ENCODE results near the gene SUMO2. TPM values are rescaled to one million over a fixed set of nuclear protein-coding genes. Genes with fewer than 3 reads are reported as not detected.
"Not testable (repeated sequence)": the region's sequence is repeated elsewhere in the genome, so short reads cannot be mapped to it uniquely, and the experiment has no call there.

The SUMO2 gene
- total RNA-seq, 4 donors from 2014 or later, result 52.0 to 73.9 (median 70.8) TPM

- WGBS, result 89% methylated on average over 11 of the region's 11 CpGs
- H3K9me3 ChIP-seq, result no peaks in the 10 kb centered on the region
- H3K4me1 ChIP-seq, result no peaks in the 10 kb centered on the region
- no peak overlapping the region for H3K27ac ChIP-seq
- TF ChIP-seq EP300 (IDR thresholded peaks at IDR 0.05), result no peak
- no peak for TF ChIP-seq POLR2A (IDR thresholded peaks at IDR 0.05)
- no peak for TF ChIP-seq POLR2AphosphoS5 (IDR thresholded peaks at IDR 0.05)
- no peak for TF ChIP-seq CTCF (IDR thresholded peaks at IDR 0.05)
- peak in 1 of 2 donors; percentile 31 for DNase-seq (ENCODE audit: low spot score in 2 of 2)
- no peak overlapping the region for H3K4me3 ChIP-seq
- no peaks in the 10 kb centered on the region for H3K27me3 ChIP-seq
- H3K36me3 ChIP-seq, result peaks cover 56% of the 10 kb centered on the region
Observed at GRCh38 chr17:75144816-75145512, 37.8 kb downstream of the SUMO2 start.

DNA sequence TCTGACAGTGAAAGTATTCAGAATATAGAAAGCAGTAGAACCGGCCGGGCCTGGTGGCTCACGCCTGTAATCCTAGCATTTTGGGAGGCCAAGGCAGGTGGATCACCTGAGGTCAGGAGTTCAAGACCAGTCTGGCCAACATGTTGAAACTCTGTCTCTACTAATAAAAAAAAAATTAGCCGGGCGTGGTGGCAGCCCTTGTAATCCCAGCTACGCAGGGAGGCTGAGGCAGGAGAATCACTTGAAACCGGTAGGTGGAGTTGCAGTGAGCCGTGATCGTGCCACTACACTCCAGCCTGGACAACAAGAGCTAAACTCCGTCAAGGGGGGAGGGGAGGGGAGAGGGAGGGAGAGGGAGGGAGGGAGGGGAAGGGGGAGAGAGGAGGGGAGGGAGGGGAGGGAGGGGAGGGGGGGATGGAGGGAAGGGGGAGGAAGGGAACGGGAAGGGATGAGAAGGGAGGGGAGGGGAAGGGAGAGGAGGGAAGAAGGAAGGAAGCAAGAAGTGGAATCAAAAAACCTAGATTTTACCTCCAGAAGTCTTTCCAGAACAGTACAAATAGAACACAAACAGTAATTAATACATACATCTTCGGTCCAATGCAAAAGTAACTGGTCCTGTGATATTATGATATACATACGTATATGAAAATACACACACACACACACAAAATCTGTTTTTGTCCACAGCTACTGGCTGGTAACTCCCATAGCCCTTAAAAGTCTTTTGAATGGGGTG is 40.4 kb downstream of the SUMO2 start:
- DNase-seq (ENCODE audit: low spot score in 2 of 2), result no peak
- Histone ChIP-seq H3K4me3 (no peak overlapping the region), H3K9me3 (no peaks in the 10 kb centered on the region), H3K27me3 (no peaks in the 10 kb centered on the region), H3K27ac (no peak overlapping the region), H3K36me3 (peaks cover 46% of the 10 kb centered on the region), H3K4me1 (no peaks in the 10 kb centered on the region)
- TF ChIP-seq POLR2AphosphoS5 (IDR thresholded peaks at IDR 0.05) (no peak), POLR2A (IDR thresholded peaks at IDR 0.05) (no peak), CTCF (IDR thresholded peaks at IDR 0.05) (no peak), EP300 (IDR thresholded peaks at IDR 0.05) (no peak)
- WGBS, result 80% methylated on average over 13 of the region's 13 CpGs

GRCh38 chr17:75138519-75138918 is 44.2 kb downstream of the SUMO2 start:
- H3K27ac ChIP-seq, result no peak overlapping the region
- peaks cover 15% of the 10 kb centered on the region for H3K36me3 ChIP-seq
- no peaks in the 10 kb centered on the region for H3K9me3 ChIP-seq
- H3K4me1 ChIP-seq, result peaks cover 2% of the 10 kb centered on the region
- no peaks in the 10 kb centered on the region for H3K27me3 ChIP-seq
- no peak for DNase-seq (ENCODE audit: low spot score in 2 of 2)
- TF ChIP-seq POLR2AphosphoS5 (IDR thresholded peaks at IDR 0.05) (no peak), POLR2A (IDR thresholded peaks at IDR 0.05) (no peak), EP300 (IDR thresholded peaks at IDR 0.05) (no peak), CTCF (IDR thresholded peaks at IDR 0.05) (no peak)
- WGBS, result 94% methylated on average over 5 of the region's 5 CpGs
- no peak overlapping the region for H3K4me3 ChIP-seq

- not testable (repeated sequence) for H3K27me3 ChIP-seq; H3K4me3 ChIP-seq; H3K4me1 ChIP-seq; DNase-seq (ENCODE audit: low spot score in 2 of 2); H3K27ac ChIP-seq; H3K36me3 ChIP-seq; H3K9me3 ChIP-seq
- 93% methylated on average over 9 of the region's 9 CpGs for WGBS
Observed at GRCh38 chr17:75137762-75138161, 45.0 kb downstream of the SUMO2 start.

DNA sequence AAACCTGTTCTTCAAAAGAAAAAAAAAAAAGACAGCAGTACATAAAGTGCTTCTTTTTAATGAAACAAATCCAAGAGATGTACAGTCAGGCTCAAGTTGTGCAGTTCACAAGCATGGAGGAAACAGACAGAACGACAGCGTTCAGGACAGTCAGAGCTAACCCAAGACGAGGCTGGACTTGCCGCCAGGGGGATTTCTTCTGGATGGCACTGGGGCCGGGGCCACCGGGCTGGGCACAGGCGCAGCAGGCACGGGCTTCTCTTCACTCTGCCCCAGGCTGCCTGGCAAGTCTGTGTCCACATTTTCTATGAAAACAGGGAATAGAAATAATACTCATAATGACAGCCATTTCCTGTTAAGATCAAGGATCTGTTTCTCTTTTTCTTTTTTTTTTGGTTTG is 46.8 kb downstream of the SUMO2 start:
- Histone ChIP-seq H3K9me3 (no peaks in the 10 kb centered on the region), H3K27me3 (no peaks in the 10 kb centered on the region), H3K4me3 (no peak overlapping the region), H3K27ac (no peak overlapping the region), H3K4me1 (peaks cover 10% of the 10 kb centered on the region), H3K36me3 (peaks cover 3% of the 10 kb centered on the region)
- no peak for DNase-seq (ENCODE audit: low spot score in 2 of 2)
- TF ChIP-seq CTCF (IDR thresholded peaks at IDR 0.05), result no peak
- no peak for TF ChIP-seq POLR2AphosphoS5 (IDR thresholded peaks at IDR 0.05)
- no peak for TF ChIP-seq EP300 (IDR thresholded peaks at IDR 0.05)
- TF ChIP-seq POLR2A (IDR thresholded peaks at IDR 0.05), result no peak
- 68% methylated on average over 8 of the region's 8 CpGs for WGBS

All from suprapubic skin (tissue), 4 donors.